Measurements from ENCODE around the gene IRF4.

IRF4 gene

DNA sequence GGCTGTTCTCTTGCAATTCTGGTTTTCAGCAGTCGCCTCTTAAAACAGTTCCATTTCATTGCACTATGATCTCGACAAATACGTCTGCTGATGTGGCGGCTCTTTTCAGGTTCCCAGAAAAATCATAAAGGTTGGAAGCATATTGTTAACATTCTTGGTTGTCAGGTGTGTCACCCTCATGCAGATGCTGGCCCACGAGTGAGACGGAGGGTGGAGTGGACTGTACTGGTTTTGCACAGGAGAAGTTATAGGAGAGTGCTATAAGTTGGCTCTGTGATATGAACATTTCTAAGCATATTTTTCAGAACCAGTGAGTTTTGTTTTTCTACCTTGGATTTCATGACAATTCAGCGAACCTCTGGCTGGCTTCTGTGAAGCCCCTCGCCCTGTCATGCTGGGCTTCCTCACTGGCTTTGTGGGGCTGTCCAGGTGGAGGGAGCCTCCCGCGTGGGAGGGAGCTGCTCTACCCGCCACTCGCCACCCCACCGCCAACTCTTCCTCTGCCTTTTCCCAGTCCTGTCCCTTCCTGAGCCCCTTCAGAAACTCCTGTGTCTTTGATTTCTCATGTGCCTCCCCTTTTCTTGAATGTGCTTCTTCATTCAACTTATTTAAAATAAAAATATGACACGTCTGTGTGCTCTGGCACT is 10.6 kb downstream of the IRF4 start:
- Histone ChIP-seq H3K27me3 (ENCODE audit: low read length) (no peaks in the 10 kb centered on the region), H3K9me2 (replicated peaks; ENCODE audit: insufficient read depth, low read length) (no peaks in the 10 kb centered on the region), H3K27ac (ENCODE audit: low read depth, low read length) (no peak overlapping the region), H2AFZ (ENCODE audit: low read depth, low read length, severe bottlenecking) (no peak overlapping the region), H3K9ac (ENCODE audit: low read length) (no peak overlapping the region), H3K9me3 (ENCODE audit: insufficient read depth, low read length) (no peaks in the 10 kb centered on the region), H3K79me2 (ENCODE audit: insufficient read depth, low read length) (no peaks in the 10 kb centered on the region), H3K4me2 (ENCODE audit: low read depth, low read length, poor library complexity, severe bottlenecking) (no peak overlapping the region), H3F3A (ENCODE audit: insufficient read depth) (no peaks in the 10 kb centered on the region), H4K20me1 (ENCODE audit: low read depth, low read length) (no peaks in the 10 kb centered on the region), H3K36me3 (ENCODE audit: low read length) (peaks cover 20% of the 10 kb centered on the region), H3K4me3 (ENCODE audit: insufficient read depth, low read length, poor library complexity, severe bottlenecking) (no peak overlapping the region)
- TF ChIP-seq CTCF (IDR thresholded peaks at IDR 0.05; ENCODE audit: insufficient read depth, low read length, poor library complexity, severe bottlenecking) (no peak), EZH2phosphoT487 (conservative IDR thresholded peaks at IDR 0.05; ENCODE audit: low read length) (no peak)

- Histone ChIP-seq H3K27me3 (ENCODE audit: low read length) (no peaks in the 10 kb centered on the region), H3K27ac (ENCODE audit: low read depth, low read length) (no peak overlapping the region), H3K4me2 (ENCODE audit: low read depth, low read length, poor library complexity, severe bottlenecking) (no peak overlapping the region), H3K36me3 (ENCODE audit: low read length) (peaks cover 24% of the 10 kb centered on the region), H3K9me3 (ENCODE audit: insufficient read depth, low read length) (no peaks in the 10 kb centered on the region), H3K79me2 (ENCODE audit: insufficient read depth, low read length) (no peaks in the 10 kb centered on the region), H3F3A (ENCODE audit: insufficient read depth) (no peaks in the 10 kb centered on the region), H2AFZ (ENCODE audit: low read depth, low read length, severe bottlenecking) (no peak overlapping the region), H3K9ac (ENCODE audit: low read length) (no peak overlapping the region), H3K9me2 (replicated peaks; ENCODE audit: insufficient read depth, low read length) (no peaks in the 10 kb centered on the region), H3K4me3 (ENCODE audit: insufficient read depth, low read length, poor library complexity, severe bottlenecking) (no peak overlapping the region), H4K20me1 (ENCODE audit: low read depth, low read length) (no peaks in the 10 kb centered on the region)
- TF ChIP-seq EZH2phosphoT487 (conservative IDR thresholded peaks at IDR 0.05; ENCODE audit: low read length), result no peak
- no peak for TF ChIP-seq CTCF (IDR thresholded peaks at IDR 0.05; ENCODE audit: insufficient read depth, low read length, poor library complexity, severe bottlenecking)
These were observed 11.5 kb downstream of the IRF4 start for GRCh38 chr6:402901-403658.

DNA sequence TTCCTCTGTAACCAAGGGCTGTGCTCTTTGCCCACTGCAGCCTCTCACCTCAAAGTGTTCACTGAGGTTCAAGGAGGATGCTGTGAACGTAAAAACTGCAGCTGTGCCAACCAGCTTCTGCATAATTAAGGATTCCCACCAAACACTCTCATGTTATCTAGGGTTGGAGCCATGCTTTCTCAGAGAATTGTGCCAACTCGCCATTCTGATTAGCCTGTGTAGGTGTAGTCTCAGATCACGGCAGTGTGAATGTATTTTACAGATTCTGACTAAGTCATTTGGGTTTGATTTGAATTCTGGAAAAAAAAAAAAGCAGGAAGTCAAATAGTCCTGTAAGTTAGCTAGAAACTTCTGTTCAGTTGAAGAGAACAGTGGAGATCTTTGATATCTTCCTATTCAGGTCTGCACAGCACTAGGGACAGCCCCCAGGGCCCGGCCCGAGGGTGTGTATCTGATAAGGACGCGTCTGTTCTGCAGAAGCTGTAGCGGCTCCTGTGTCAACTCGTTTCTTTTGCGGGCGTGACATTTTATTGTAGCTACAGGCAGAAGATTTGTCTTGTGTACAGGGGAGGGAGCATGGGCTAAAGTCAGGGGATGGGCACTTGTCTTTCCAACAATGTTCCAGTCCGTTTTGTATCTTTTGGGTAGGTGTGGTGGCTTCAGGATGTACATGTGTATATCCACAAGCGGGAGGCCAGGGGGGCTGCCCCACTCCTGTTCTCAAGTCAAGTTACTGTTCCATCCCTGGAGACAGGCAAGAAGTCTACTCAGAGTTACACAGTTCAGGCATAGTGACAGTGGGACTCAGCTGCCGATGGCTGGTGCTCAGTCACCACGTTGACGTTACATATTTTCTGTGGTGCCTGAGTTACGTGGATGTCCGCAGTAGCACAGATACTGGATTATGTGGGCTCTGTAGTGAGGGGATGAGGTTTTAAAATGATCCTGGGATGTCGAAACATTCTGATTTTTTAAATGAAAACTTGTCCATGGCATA is 12.4 kb downstream of the IRF4 start:
- Histone ChIP-seq H3K4me2 (ENCODE audit: low read depth, low read length, poor library complexity, severe bottlenecking) (no peak overlapping the region), H2AFZ (ENCODE audit: low read depth, low read length, severe bottlenecking) (no peak overlapping the region)

More for the DNA sequence above, 12.4 kb downstream of the IRF4 start:
- no peaks in the 10 kb centered on the region for H3K9me2 ChIP-seq (replicated peaks; ENCODE audit: insufficient read depth, low read length)
- H3K27me3 ChIP-seq (ENCODE audit: low read length), result no peaks in the 10 kb centered on the region
- no peak overlapping the region for H3K4me3 ChIP-seq (ENCODE audit: insufficient read depth, low read length, poor library complexity, severe bottlenecking)
- H3K36me3 ChIP-seq (ENCODE audit: low read length), result peaks cover 24% of the 10 kb centered on the region
- H3K9me3 ChIP-seq (ENCODE audit: insufficient read depth, low read length), result no peaks in the 10 kb centered on the region
- no peak overlapping the region for H3K27ac ChIP-seq (ENCODE audit: low read depth, low read length)
- TF ChIP-seq CTCF (IDR thresholded peaks at IDR 0.05; ENCODE audit: insufficient read depth, low read length, poor library complexity, severe bottlenecking), result no peak
- no peak for TF ChIP-seq EZH2phosphoT487 (conservative IDR thresholded peaks at IDR 0.05; ENCODE audit: low read length)
- no peaks in the 10 kb centered on the region for H4K20me1 ChIP-seq (ENCODE audit: low read depth, low read length)
- no peak overlapping the region for H3K9ac ChIP-seq (ENCODE audit: low read length)
- no peaks in the 10 kb centered on the region for H3K79me2 ChIP-seq (ENCODE audit: insufficient read depth, low read length)
- no peaks in the 10 kb centered on the region for H3F3A ChIP-seq (ENCODE audit: insufficient read depth)
